Measurements from ENCODE around the gene NRM. TPM values are rescaled to one million over a fixed set of nuclear protein-coding genes. Genes with fewer than 3 reads are reported as not detected.
A peak's percentile ranks its signal among the peaks of the same experiment; 100 is the strongest.

Gene NRM
- total and polyA plus RNA-seq, 2 of the 13 experiments (the other 11 are each of a cell fraction or from before 2014, with no cell fraction given): 12.5 to 16.0 TPM

- TF ChIP-seq HNRNPUL1 (IDR thresholded peaks at IDR 0.05; ENCODE audit: low read depth, low read length): no peak
- no peak for TF ChIP-seq ZNF253 (CRISPR knock-in tag; IDR thresholded peaks at IDR 0.05; ENCODE audit: borderline replicate concordance)
- peak; percentile 87; the same call in 1 of the 2 replicates for TF ChIP-seq GLI4 (CRISPR knock-in tag; IDR thresholded peaks at IDR 0.05; ENCODE audit: borderline replicate concordance)
- TF ChIP-seq ZNF431 (CRISPR knock-in tag; IDR thresholded peaks at IDR 0.05; ENCODE audit: borderline replicate concordance, low read depth): peak; percentile 83; the same call in 1 of the 2 replicates
- peak; percentile 49 for TF ChIP-seq ZNF18 (CRISPR knock-in tag; IDR thresholded peaks at IDR 0.05; ENCODE audit: insufficient replicate concordance)
- TF ChIP-seq ZMAT3 (CRISPR knock-in tag; conservative IDR thresholded peaks at IDR 0.05): peak; percentile 84; the same call in 1 of the 2 replicates
- TF ChIP-seq ZNF235 (CRISPR knock-in tag; IDR thresholded peaks at IDR 0.05; ENCODE audit: borderline replicate concordance): 0 out of 2 replicates have a peak, but pooled peaks have one; percentile 11
- TF ChIP-seq KMT2A (CRISPR knock-in tag; IDR thresholded peaks at IDR 0.05): peak; percentile 94; the same call in 1 of the 2 replicates
- no peak for TF ChIP-seq SMARCE1 (IDR thresholded peaks at IDR 0.05; ENCODE audit: borderline replicate concordance)
- TF ChIP-seq ZNF614 (CRISPR knock-in tag; IDR thresholded peaks at IDR 0.05; ENCODE audit: borderline replicate concordance): peak; percentile 97
- TF ChIP-seq ZNF350 (CRISPR knock-in tag; IDR thresholded peaks at IDR 0.05; ENCODE audit: borderline replicate concordance, low read depth): peak; percentile 87; the same call in 1 of the 2 replicates
- peak; percentile 50 for TF ChIP-seq HNRNPLL (IDR thresholded peaks at IDR 0.05; ENCODE audit: low read depth, low read length, poor library complexity, severe bottlenecking)
- TF ChIP-seq ELF4 (CRISPR knock-in tag; IDR thresholded peaks at IDR 0.05; ENCODE audit: borderline replicate concordance): peak; percentile 85; the same call in 1 of the 2 replicates
- peak; percentile 38; the same call in 1 of the 2 replicates for TF ChIP-seq ZNF605 (CRISPR knock-in tag; IDR thresholded peaks at IDR 0.05)
- no peak; the same call in 1 of the 2 replicates for TF ChIP-seq ZNF160 (CRISPR knock-in tag; IDR thresholded peaks at IDR 0.05)
- no peak for TF ChIP-seq ZNF674 (CRISPR knock-in tag; IDR thresholded peaks at IDR 0.05; ENCODE audit: low read depth)
- TF ChIP-seq ASH2L (IDR thresholded peaks at IDR 0.05; ENCODE audit: insufficient read length, low read depth, low read length): peak; percentile 99
- no peak for TF ChIP-seq ZNF775 (CRISPR knock-in tag; IDR thresholded peaks at IDR 0.05; ENCODE audit: borderline replicate concordance)
- TF ChIP-seq GMEB2 (CRISPR knock-in tag; IDR thresholded peaks at IDR 0.05; ENCODE audit: low read depth): peak; percentile 43; the same call in 1 of the 2 replicates
- TF ChIP-seq ZNF670 (CRISPR knock-in tag; IDR thresholded peaks at IDR 0.05; ENCODE audit: borderline replicate concordance): peak; percentile 64; the same call in 1 of the 2 replicates
- no peak for TF ChIP-seq NFRKB (IDR thresholded peaks at IDR 0.05)
- no peak for TF ChIP-seq ZBTB37 (CRISPR knock-in tag; IDR thresholded peaks at IDR 0.05)
- peak; percentile 65 for TF ChIP-seq GABPA (IDR thresholded peaks at IDR 0.05; ENCODE audit: low read depth, low read length)
- peak; percentile 92 for TF ChIP-seq GABPA (CRISPR knock-in tag; IDR thresholded peaks at IDR 0.05; ENCODE audit: low read depth)
- TF ChIP-seq PRMT3 (CRISPR knock-in tag; IDR thresholded peaks at IDR 0.05; ENCODE audit: borderline replicate concordance, low read depth): no peak
Measured at GRCh38 chr6:30672445-30673253, 18.1 kb downstream of the NRM start, which contains the start of gene DHX16 (continued).

Data from HepG2 (cell line).